Activated CD4-positive, CD25-positive, alpha-beta regulatory T cell (primary cell): ENCODE measurements around the gene TMEM179B.

Experiments used
- DNase-seq, 4 experiments: peaks; one replicate each; lab custom pipeline; 2025; lab: John Stamatoyannopoulos, UW

TMEM179B gene

GRCh38 chr11:62832336-62833234 lies 45.4 kb downstream of the TMEM179B start, which contains the start of gene TEX54:
TSS of gene TEX54 (minus strand) at chr11:62832841.
- DNase-seq, result no peak

- no peak for DNase-seq
Measured at GRCh38 chr11:62835336-62835735, 48.1 kb downstream of the TMEM179B start.

- peak; percentile 62 to 88 (median 83) for DNase-seq
Measured at GRCh38 chr11:62839050-62839945, 52.1 kb downstream of the TMEM179B start, which contains the start of gene WDR74. TSS of gene WDR74 (minus strand) at chr11:62839590. CDS start at chr11:62839570, 20 bp downstream.
